ENCODE data around the gene CALCOCO1. TPM values are rescaled to one million over a fixed set of nuclear protein-coding genes. Genes with fewer than 3 reads are reported as not detected.

CALCOCO1 gene
- total RNA-seq, 1 donor from 2014 or later = 258 TPM

- Histone ChIP-seq H3K9me3 (no peaks in the 10 kb centered on the region), H3K36me3 (no peaks in the 10 kb centered on the region), H3K27ac (no peak overlapping the region), H3K27me3 (peaks cover 4% of the 10 kb centered on the region), H3K4me1 (peaks cover 0 to 2% of the 10 kb centered on the region in 2 donors), H3K4me3 (no peak overlapping the region)
- peak in 1 of 2 donors; percentile 91 for DNase-seq (ENCODE audit: low spot score in 2 of 2)
- intact Hi-C loops (cut with DNase I) = loop anchor here (1.0 kb wide), 1 partner anchor 45 kb away; no protein-coding TSS in a partner anchor
- TF ChIP-seq CTCF (IDR thresholded peaks at IDR 0.05) = peak; percentile 90 to 94 (median 91)
Measured at GRCh38 chr12:53701518-53702264, 25.6 kb downstream of the CALCOCO1 start.

- Histone ChIP-seq H3K4me1 (peaks cover 0 to 6% of the 10 kb centered on the region in 2 donors), H3K4me3 (no peak overlapping the region), H3K27ac (no peak overlapping the region), H3K36me3 (no peaks in the 10 kb centered on the region), H3K27me3 (peaks cover 5% of the 10 kb centered on the region), H3K9me3 (no peaks in the 10 kb centered on the region)
- no peak for TF ChIP-seq CTCF (IDR thresholded peaks at IDR 0.05)
- intact Hi-C loops (cut with DNase I) = no loop called here
- no peak for DNase-seq (ENCODE audit: low spot score in 2 of 2)
Measured at GRCh38 chr12:53700567-53700966, 26.7 kb downstream of the CALCOCO1 start.

DNA sequence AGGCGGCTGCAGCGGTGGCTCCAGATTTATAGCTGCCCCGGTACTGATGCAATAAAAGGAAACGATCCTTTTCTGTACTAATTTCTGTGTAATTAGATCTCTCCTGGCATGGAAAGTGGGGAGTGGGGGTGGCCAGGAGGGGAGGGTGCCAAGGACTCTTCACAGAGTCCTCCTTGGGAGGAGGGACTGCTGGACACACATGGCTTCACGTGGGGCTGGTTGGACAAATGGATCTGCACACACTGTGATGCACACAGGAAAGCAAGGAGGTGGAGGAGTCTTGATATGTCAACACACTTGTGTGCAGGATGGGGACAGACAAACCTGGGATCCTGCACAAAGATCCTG, 27.6 kb downstream of the CALCOCO1 start:
- H3K27me3 ChIP-seq = peaks cover 8% of the 10 kb centered on the region
- peaks cover 0 to 8% of the 10 kb centered on the region in 2 donors for H3K4me1 ChIP-seq
- no peak for TF ChIP-seq CTCF (IDR thresholded peaks at IDR 0.05)
- no peaks in the 10 kb centered on the region for H3K9me3 ChIP-seq
- intact Hi-C loops (cut with DNase I) = no loop called here
- H3K36me3 ChIP-seq = no peaks in the 10 kb centered on the region
- no peak for DNase-seq (ENCODE audit: low spot score in 2 of 2)
- H3K4me3 ChIP-seq = no peak overlapping the region
- no peak overlapping the region for H3K27ac ChIP-seq

- no peak for TF ChIP-seq CTCF (IDR thresholded peaks at IDR 0.05)
- H3K4me3 ChIP-seq = no peak overlapping the region
- no peaks in the 10 kb centered on the region for H3K36me3 ChIP-seq
- no peak overlapping the region for H3K27ac ChIP-seq
- no peak for DNase-seq (ENCODE audit: low spot score in 2 of 2)
- intact Hi-C loops (cut with DNase I) = no loop called here
- H3K9me3 ChIP-seq = no peaks in the 10 kb centered on the region
- peaks cover 0 to 8% of the 10 kb centered on the region in 2 donors for H3K4me1 ChIP-seq
- H3K27me3 ChIP-seq = peaks cover 8% of the 10 kb centered on the region
Measured at GRCh38 chr12:53698948-53699677, 28.1 kb downstream of the CALCOCO1 start.

DNA sequence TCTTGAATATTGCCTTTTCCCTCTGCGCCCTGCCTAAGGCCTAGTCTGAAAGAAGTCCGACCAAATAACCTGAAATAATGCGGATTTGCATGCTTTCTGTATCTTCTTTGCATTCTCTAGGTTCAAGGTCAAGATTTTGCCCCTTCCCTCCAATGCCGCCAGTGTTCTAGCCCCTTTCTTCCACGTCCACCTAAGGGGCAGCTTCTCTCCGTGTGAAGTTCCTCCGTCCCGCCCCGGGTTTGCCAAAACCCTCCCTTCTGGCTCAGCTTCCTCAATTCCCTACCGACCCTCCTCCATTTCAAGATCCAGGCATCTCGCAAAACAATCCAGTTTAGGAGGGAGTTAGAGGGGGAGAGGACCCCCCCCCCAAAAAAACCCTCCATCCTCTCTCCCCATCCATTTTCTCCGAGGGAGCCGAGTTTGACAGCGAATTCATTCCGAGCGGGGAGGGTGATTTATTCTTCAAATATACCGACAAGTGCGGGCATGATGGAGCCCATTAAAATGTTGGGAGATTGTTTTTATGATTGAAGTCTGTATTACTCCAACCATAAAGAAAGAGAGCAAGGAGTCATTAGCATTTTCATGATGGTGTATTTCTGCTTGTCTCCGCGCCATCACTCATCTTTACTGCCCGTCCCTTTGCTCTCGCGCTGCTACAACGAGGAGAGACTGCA, 30.5 kb downstream of the CALCOCO1 start:
- no peak overlapping the region for H3K27ac ChIP-seq
- no peak for DNase-seq (ENCODE audit: low spot score in 2 of 2)
- no peaks in the 10 kb centered on the region for H3K9me3 ChIP-seq
- no peak for TF ChIP-seq CTCF (IDR thresholded peaks at IDR 0.05)
- peaks cover 0 to 6% of the 10 kb centered on the region in 2 donors for H3K4me1 ChIP-seq
- peaks cover 8% of the 10 kb centered on the region for H3K27me3 ChIP-seq
- no peaks in the 10 kb centered on the region for H3K36me3 ChIP-seq
- peak overlapping the region in 1 of 2 donors; percentile 37 for H3K4me3 ChIP-seq
- intact Hi-C loops (cut with DNase I) = no loop called here
